GM18499 (cell line): Measurements from ENCODE around the gene GAB3.

ENCODE experiments used
- ATAC-seq: cut with Tn5 transposase; IDR thresholded peaks from one replicate; pipeline ENCODE4 v1.9.1; 2021; ENCODE audit warnings: moderate number of reproducible peaks; ENCODE audit not compliant: insufficient read depth, unreplicated experiment

GAB3 gene

DNA sequence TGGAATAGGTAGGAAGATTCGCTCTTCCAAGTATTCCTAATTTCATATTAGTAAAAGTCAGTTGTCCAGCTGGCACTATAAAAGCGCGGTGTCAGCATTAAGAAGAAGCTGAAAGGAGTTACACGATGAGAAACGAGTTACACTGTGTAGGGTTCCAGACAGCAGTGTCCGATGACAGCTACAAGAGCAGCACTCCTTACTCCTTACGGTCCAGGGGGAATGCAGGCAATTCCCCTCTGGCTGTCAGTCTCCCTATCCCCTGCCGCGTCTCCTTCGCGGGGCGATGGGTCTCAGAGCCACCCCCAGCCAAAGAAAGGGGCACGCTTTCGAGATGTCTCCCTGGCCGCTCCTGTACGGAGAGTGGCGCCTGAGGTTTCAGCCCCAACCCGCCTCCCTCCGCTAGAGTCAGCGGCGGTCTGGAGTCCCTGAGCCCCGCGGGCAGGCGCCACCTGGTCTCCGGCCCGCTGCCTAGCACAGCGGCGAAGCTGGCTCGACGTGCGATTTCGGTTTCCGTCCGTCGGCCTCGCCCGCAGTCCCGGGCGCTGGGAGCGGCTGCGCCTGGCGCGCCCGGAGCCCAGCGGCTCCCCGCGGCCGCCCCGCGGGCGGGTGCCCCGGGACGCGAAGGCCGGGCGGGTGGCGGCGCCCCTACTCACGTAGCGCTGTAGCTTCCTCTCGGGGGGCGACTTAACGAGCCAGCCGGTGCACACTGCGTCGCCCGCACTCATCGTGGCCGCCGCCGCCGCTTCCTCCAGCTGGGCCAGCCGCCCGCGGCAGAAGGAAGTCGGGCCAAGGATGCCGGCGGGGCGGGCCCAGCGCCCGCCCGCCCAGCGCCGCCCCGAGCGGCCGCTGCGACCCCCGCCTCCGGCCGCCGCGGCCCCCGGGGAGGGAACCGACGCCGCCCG, at the start of gene GAB3:
GAB3 (minus strand) TSS at position 777 of the 902 bp plus-strand sequence; CDS start at position 725, 52 bp downstream.
- no peak for ATAC-seq

DNA sequence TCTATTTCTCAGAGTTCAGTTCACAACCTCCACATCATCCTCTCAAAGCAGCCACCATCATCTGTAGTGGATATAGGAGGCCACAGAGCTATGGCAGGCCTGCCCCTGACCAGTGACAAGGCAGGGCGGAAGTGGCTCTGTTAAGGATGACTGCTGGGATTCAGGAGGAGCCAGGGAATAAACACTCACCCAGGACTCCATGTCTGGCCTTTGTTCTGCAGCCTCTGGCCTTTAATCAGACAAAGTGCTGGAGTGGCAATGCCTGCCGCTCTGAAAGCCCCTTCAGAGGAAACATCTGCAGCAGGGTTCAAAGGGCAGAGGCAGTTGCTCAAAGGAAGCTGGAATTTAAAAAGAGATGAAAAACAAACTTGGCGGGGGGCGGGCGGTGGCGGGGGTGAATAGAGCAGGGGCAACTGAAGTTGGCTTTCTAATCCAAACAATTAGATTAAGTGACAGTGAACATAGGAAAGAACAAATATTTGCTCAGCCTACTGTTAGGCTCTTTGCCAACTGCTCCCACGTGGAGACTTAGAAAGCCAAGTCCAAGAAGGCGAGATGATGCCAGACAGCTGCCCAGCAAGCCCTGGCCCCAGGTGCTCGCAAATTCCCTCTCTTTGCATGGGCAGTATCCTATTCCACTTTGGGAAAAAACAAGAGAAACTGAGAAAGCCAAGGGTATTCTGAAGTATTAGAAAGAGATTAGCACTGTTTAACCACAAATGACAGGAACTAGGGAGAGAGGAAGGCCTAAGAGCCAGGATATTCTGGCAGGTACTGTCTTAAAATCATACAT, 48.9 kb upstream of the GAB3 start:
- no peak for ATAC-seq

- no peak for ATAC-seq
Measured at GRCh38 chrX:154797006-154797405, 46.1 kb upstream of the GAB3 start.

DNA sequence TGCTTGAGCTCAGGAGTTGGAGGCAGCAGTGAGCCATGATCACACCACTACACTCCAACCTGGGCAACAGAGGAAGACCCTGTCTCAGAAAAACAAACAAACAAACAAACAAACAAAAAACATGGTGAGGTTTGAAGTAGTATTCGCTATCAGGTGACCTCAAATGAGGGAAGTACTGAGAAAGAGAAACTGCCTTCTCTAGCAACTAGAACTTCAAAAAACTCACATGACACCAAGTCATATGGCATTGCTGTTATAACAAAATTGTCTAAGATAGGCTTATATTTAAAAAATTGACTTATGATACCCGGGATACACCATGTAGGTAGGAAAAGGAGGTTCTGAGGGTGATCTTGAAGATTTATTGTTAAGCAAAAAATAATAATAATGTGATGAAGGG, 44.1 kb upstream of the GAB3 start:
- ATAC-seq: no peak

DNA sequence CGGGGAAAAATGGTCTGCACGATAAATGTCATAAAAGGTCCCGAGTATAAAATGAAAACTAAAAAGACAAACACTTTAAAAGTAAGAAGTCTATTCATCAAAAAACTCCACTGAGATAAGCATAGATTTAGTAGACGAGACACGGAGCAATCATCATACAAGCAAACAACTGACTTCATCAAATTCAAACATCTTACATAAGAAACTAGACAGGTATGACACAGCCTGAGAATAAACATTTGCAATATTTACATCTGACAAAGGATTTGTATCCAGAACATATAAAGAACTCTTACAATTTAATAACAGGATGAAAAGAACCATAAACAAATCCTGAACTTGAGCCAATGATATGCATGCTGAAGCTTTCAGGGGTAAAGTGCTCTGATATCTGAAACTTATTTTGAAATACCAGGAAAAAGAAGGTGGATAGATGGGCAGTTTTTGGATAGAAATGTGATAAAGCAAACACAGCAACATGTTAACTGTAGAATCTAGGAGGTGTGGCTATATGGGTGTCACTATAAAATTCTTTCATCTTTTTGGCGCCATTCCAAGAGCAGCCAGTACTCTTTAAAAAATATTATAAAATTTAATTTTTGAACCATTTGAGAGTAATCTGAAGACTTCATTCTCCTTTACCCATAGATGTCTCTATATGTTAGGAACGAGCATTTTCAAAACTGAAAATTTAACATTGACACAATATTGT, 42.4 kb upstream of the GAB3 start:
- no peak for ATAC-seq

GRCh38 chrX:154791939-154792338, 41.1 kb upstream of the GAB3 start:
- no peak for ATAC-seq

DNA sequence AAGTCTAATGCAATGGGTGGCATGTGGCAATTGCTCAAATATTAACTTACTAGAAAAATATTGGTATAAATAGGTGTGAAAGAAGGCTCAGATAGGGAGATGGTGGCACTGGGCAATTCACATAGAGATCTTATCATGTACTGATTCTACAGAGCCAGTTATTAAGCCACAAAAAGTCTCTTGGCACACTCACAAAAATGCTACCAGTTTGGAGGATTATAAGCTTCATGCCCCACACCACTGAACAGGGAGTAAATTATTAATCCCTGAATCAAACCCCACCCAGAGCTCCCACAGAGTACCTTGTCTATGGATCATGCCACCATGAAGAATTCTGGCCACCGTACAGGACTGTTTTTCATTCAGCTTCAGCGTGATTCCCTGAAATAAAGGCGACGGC, 40.6 kb upstream of the GAB3 start:
- ATAC-seq: no peak

GRCh38 chrX:154785716-154786115, 34.8 kb upstream of the GAB3 start:
- ATAC-seq: no peak

- ATAC-seq: no peak
Measured at GRCh38 chrX:154784149-154784995, 33.5 kb upstream of the GAB3 start.

GRCh38 chrX:154780968-154781367, 30.1 kb upstream of the GAB3 start:
- no peak for ATAC-seq

DNA sequence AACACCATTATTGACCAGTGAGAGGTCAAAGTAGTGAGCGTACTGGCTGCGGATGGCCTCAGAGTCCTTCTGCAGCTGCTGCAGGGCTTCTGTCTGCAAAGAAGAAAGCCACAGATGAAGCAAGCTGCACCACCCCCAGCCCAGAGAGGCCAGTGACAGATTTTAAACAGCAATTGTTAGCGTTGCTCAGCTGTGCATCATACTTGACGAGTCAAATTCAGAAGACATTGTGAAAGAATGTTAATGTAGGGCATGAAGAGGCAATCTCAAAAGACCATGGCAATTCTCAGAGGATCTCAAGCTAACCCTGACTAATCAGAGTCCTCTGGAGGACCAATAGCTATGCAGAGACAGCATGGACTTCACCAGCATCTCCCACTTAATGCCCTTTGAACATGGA, 28.4 kb upstream of the GAB3 start:
- no peak for ATAC-seq

DNA sequence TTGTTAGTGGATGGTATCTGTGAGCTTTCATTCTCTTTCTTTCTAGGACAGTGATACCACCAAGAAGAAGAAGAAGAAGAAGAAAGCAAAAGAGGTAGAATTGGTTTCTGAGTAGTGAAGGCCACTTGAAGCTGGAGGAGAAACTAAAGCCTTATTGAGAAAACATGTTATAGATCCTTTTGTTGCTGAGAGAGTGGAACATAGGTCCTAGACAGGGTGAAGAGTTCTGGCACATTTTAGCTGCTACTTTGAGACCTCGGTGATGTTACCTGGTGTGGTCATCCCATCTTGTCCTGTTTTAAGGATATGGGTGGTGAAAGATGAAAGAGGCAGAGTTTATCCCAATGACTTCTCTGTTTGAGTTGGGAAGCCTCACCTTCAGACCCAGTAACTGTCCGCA, 25.9 kb upstream of the GAB3 start:
- no peak for ATAC-seq

GRCh38 chrX:154775419-154776349, 24.8 kb upstream of the GAB3 start:
- no peak for ATAC-seq

DNA sequence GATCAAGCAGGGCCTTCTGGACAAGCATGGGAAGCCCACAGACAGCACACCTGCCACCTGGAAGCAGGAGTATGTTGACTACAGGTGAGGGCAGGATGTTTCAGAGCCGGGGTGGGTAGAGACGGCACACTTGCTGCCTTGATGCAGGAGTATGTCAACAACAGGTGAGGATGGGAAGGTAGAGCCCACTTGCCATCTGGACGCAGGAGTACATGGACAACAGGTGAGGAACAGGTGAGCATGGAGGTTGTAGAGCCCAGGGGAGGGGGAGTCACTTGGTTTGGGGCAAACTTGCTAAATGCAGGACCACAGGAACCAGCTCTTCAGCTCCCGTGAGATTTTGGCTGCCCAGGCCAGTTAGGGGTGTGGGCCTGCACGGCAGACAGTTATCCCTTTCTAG, 23.7 kb upstream of the GAB3 start:
- ATAC-seq: no peak

- ATAC-seq: peak; percentile 72
Measured at GRCh38 chrX:154762537-154763296, 11.8 kb upstream of the GAB3 start, which contains the start of gene DKC1. Gene DKC1 (plus strand): TSS chrX:154762864. CDS start chrX:154762966, 102 bp downstream.

DNA sequence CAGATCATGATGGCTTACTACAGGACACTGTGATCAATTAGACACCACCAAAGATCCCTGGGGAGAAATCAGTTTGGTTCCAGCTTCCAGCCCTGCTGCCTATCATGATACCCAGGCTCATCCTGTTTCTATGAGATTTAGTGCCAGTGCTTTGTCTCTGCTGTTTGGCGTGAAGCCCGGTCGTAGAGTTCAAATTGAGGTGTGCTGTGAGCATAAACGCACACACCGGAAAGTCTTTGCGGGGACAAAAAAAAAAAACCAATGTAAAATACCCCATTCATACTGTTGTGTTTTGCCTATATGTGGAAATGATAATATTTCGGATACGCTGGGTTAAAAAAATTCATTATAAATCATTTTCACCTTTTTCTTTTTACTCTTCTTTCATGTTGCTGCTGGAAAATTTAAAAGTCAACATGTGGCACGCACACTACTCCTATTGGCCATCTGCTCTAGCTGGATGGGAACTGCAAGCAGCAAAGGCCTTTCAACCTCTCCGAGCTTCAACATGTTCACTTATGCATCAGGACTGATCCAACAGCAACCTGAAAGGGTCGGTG, 11.2 kb upstream of the GAB3 start:
- no peak for ATAC-seq

GRCh38 chrX:154758696-154759095, 7.8 kb upstream of the GAB3 start:
- ATAC-seq: no peak
